ENCODE results near the gene ERMARD. TPM values are rescaled to one million over a fixed set of nuclear protein-coding genes. Genes with fewer than 3 reads are reported as not detected.

The ERMARD gene
- total RNA-seq, 3 donors from 2014 or later: 19.2 to 26.0 (median 22.4) TPM

DNA sequence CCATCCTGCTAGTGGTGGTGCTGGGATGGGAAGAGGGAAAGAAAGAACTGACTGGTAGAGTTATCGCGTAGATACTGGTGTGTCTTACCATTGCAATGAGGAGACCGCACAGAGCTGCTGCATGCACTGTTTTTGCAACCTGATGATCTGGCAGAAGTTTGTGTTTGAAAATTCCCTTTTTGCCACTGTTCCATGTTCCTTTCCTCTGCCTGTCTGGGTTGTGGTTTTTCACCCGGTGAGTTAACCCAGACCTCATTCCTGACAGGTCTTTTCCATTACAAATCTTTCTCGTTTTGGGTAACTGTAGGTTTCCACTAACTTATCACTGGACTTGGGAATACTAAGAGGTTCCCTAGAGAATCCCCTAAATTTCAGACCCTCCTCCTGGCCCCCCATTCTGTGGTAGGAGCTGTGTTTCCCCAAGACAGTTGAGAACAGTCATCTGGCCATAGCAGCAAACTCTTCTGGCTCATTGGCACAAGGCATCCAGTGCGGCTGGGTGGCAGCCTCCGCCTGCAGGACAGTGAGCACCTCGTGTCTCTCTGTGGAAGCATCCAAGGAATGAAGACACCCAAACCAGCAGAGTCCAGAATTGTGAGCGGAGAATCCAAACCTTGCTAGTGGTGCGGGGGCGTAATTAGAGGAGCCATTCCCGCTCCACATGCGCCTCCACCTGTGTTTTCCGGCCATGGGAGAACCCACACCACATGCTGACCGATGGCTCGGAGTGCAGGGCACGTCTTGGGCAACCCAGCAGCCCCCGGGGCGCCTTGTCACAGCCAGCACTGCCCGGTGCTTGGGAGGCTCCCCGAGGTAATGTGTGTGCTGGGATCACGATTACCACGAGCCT is 32.8 kb downstream of the ERMARD start:
- Mint-ChIP-seq H3K4me1 (ENCODE audit: low read depth) (peaks cover 2% of the 10 kb centered on the region), H3K4me3 (no peak overlapping the region), H3K36me3 (ENCODE audit: insufficient read depth) (peaks cover 13% of the 10 kb centered on the region), H3K9me3 (no peaks in the 10 kb centered on the region), H3K27me3 (ENCODE audit: low read depth) (no peaks in the 10 kb centered on the region)
- ATAC-seq (no peak), DNase-seq (no peak)

DNA sequence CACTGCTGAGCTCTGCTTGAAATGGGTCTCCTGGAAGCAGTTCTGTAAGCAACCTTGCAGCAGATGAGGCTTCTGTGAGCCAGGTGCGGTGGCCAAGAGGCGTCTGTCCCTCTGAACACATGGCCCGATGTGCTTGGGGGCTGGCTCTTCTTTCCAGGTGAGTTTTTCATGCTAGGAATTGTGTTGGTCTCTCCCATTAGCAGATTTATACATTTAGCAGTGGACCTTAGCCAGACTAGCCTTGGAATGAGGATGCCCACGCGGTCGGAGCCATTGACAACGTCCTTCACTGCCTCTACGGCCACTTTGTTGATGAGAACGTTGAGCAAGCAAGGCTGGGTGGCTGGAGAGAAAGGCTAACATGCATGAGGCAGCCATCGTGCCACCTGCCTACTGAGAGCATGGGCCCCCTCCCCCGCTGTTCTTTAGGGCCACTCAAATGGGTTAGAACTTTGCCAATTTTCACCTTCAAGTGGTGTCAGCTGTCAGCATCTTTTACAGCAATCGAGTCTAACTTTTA is 33.5 kb downstream of the ERMARD start:
- Mint-ChIP-seq H3K4me3 (no peak overlapping the region), H3K4me1 (ENCODE audit: low read depth) (peaks cover 5% of the 10 kb centered on the region), H3K27me3 (ENCODE audit: low read depth) (no peaks in the 10 kb centered on the region), H3K36me3 (ENCODE audit: insufficient read depth) (peaks cover 13% of the 10 kb centered on the region), H3K9me3 (no peaks in the 10 kb centered on the region)
- ATAC-seq (no peak), DNase-seq (no peak)

DNA sequence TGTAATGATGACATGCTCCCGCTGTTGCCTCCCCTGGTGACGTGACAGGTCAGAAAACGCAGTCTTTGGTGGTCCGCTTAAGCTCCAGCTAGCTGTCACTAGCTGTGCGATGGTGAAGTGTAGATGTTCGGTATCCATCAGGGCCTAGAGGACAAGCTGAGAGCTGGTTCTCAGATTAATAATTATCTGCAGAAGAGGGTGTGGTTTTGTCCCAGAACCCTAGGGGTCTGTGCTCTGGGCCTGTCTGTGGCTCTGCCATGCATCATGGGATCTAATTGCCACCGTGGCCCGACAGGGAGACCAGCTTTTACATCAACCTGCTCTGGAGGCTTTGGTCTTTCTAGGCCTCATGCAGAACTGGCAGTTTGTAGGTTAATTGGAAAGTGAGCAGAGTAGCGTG is 34.1 kb downstream of the ERMARD start:
- Mint-ChIP-seq H3K9me3 (no peaks in the 10 kb centered on the region), H3K4me3 (no peak overlapping the region), H3K4me1 (ENCODE audit: low read depth) (peaks cover 9% of the 10 kb centered on the region), H3K27me3 (ENCODE audit: low read depth) (no peaks in the 10 kb centered on the region), H3K36me3 (ENCODE audit: insufficient read depth) (peaks cover 13% of the 10 kb centered on the region)
- ATAC-seq (no peak), DNase-seq (no peak)

DNA sequence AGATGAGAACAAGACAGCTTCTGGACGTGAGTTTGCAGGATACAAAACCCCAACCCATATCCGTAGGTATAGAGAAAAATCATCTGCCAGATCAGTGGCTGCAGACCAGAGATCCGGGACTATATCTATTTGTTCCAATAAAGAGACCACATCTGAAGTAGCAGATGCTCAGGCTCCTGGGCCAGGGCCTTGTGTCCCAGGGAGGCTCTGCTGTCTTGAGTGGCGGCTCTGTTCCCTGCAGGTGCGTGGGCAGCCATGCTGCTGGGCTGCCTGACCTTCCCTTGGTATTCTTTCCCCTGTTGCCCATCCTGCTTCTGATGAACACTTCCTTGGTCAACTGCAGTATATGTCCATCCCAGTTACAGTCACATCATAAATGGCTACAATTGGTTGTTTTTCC is 34.9 kb downstream of the ERMARD start:
- ATAC-seq (no peak), DNase-seq (no peak)

DNA sequence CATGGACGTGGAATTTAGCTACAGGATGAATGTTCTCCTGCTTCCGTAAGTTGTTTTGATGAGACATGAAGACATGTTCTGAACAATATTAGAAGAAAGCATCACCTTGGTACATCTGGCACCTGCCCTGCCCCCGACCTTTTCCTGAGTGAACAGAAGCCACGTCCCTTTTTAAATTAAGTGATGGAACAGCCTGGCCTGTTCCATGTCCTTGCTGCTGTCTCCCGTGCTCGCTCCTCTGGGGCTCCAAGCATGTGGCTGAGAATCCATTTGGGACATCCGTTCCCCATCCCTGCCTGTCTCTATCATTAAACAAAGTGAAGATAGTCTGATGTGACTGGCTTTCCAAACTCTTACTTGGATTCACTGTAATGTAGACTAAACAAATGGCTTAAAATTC is 36.4 kb downstream of the ERMARD start:
- Mint-ChIP-seq H3K9me3 (no peaks in the 10 kb centered on the region), H3K4me1 (ENCODE audit: low read depth) (peaks cover 15% of the 10 kb centered on the region), H3K36me3 (ENCODE audit: insufficient read depth) (peaks cover 9% of the 10 kb centered on the region), H3K4me3 (no peak overlapping the region), H3K27me3 (ENCODE audit: low read depth) (peaks cover 18% of the 10 kb centered on the region)
- ATAC-seq: no peak
- no peak for DNase-seq

More for the DNA sequence above, 34.9 kb downstream of the ERMARD start:
- H3K27me3 Mint-ChIP-seq (ENCODE audit: low read depth): peaks cover 6% of the 10 kb centered on the region
- peaks cover 11% of the 10 kb centered on the region for H3K36me3 Mint-ChIP-seq (ENCODE audit: insufficient read depth)
- H3K4me1 Mint-ChIP-seq (ENCODE audit: low read depth): peaks cover 14% of the 10 kb centered on the region
- no peak overlapping the region for H3K4me3 Mint-ChIP-seq
- H3K9me3 Mint-ChIP-seq: no peaks in the 10 kb centered on the region

DNA sequence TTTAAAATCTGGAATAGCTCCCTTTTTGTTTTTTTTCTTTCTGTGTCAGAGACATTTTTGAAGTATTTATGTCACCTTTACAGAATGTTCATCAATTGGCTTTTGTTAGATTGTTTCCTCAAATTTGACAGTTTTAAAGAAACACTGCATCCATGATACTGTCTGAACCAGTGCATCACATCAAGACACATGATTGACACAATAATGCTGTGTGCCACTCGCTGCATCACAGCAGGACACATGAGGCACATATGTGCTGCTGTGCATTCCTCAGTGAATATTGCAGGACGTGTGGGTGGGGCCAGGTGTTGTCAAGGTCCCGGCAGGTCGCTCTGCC is 37.4 kb downstream of the ERMARD start:
- peaks cover 15% of the 10 kb centered on the region for H3K4me1 Mint-ChIP-seq (ENCODE audit: low read depth)
- no peaks in the 10 kb centered on the region for H3K9me3 Mint-ChIP-seq
- no peak for ATAC-seq
- H3K4me3 Mint-ChIP-seq: no peak overlapping the region
- H3K36me3 Mint-ChIP-seq (ENCODE audit: insufficient read depth): peaks cover 4% of the 10 kb centered on the region
- H3K27me3 Mint-ChIP-seq (ENCODE audit: low read depth): peaks cover 27% of the 10 kb centered on the region
- DNase-seq: no peak

DNA sequence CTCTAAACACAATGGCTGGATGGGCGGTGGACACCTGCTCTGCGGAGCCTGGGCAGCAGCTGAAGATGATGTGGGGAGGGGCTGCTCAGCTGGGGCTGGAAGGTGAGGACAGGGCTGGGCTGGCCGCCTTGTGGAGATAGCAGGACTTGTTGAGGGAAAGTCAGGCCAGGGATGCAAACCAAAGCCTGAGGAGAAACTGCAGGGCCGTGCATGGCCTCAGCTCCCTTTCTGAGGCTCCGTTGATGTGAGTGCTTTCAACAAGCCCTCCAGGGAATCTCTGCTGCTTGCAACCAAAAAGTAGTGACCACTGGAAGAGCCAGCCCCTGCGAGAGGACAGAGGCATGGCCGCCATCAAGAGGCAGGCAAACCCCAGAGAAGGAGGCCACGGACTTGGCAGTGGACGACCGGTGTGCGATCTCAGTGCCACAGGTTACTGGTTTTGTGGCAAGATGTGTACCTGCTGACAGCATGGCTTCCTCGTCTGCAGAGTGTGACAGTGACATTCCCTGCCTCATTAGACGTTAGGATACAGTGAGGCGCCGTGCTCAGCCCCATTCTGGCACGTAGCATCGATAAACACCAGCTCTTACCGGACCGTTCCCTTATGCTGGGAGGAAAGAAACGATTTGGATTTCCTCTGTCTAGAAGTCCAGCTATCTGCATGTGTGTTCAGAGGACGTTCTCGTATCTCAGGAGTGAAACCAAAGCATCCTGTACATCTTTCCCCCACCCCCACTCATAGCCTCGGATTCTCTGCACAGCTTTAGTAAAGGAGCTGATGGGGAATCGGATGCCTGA is 37.9 kb downstream of the ERMARD start:
- ATAC-seq: no peak
- no peaks in the 10 kb centered on the region for H3K9me3 Mint-ChIP-seq

DNA sequence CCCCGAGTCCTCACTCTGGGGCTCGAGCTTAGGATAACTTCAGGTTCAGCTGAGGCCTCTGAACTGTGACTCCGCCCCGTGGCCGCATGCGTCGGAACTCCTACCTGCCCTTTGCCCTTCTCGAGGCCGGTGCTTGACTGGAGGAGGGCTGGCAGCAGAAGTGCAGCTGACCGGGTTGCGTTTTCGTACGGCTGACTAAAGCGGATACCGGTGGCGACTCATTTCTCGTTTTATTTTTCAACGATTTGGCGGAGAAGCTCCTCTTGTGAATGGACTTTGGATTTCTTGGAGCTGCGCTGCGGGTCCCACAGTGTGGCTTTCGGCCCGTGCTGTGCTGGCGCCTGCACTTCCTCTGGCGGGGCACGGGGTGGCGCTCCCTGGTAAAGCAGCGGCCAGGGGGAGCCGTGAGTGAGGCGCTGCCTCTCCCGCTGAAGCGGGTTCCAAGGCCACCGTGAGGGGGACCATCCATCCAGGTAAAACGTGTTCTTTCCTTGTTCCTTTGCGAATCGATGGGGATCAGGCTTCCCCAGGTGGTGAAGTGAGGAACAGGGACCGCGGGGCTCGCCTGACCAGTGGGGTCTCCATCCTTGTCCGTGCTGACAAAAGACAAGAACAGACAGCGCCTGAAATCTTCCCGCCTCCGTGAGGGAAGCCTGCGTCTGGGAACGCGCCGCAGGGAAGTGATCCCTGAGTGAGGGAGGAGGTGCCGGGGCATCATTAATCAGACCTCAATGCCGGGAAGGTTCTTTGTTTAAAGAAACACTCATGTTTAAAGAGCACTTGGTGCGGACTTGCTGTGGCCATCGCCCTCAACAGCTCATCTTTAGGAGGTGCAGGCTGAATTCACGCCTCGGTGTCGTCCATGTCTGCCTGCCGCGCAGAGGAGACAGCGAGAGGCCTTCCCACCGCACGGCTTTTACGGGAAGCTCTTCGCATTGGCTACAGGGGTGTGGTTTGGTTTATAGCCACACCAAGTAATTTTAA is 38.8 kb downstream of the ERMARD start:
- peaks cover 15% of the 10 kb centered on the region for H3K4me1 Mint-ChIP-seq (ENCODE audit: low read depth)
- ATAC-seq (peak; percentile 97 to 98), DNase-seq (peak; percentile 64)
- H3K36me3 Mint-ChIP-seq (ENCODE audit: insufficient read depth): no peaks in the 10 kb centered on the region
- peak overlapping the region; percentile 82 for H3K4me3 Mint-ChIP-seq
- no peaks in the 10 kb centered on the region for H3K9me3 Mint-ChIP-seq
- H3K27me3 Mint-ChIP-seq (ENCODE audit: low read depth): peaks cover 30% of the 10 kb centered on the region

More for the DNA sequence above, 37.9 kb downstream of the ERMARD start:
- no peak for DNase-seq
- no peaks in the 10 kb centered on the region for H3K36me3 Mint-ChIP-seq (ENCODE audit: insufficient read depth)
- peaks cover 30% of the 10 kb centered on the region for H3K27me3 Mint-ChIP-seq (ENCODE audit: low read depth)
- peaks cover 15% of the 10 kb centered on the region for H3K4me1 Mint-ChIP-seq (ENCODE audit: low read depth)
- H3K4me3 Mint-ChIP-seq: peak overlapping the region; percentile 82

DNA sequence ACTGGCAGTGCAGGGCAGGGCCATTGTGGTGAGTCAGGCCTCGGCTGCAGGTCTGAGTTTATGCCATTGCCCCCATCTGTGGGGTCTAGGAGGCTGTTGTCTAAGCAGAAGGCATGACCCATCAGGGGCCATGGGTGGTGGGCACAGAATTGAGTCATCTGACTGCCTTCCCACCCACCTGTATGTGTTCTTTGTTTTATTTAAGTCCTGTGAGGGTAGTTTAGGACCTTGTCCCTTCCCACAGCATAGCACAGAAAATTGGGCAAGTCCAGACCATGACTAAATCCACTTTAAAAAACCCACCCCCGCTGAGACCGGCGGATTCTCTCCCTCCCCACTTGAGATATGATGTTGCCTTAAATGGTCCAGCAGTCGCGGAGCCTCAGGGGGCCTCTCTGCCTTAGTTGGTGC is 40.3 kb downstream of the ERMARD start:
- H3K27me3 Mint-ChIP-seq (ENCODE audit: low read depth): peaks cover 30% of the 10 kb centered on the region
- DNase-seq (no peak), ATAC-seq (no peak)
- H3K4me3 Mint-ChIP-seq: no peak overlapping the region
- no peaks in the 10 kb centered on the region for H3K9me3 Mint-ChIP-seq
- no peaks in the 10 kb centered on the region for H3K36me3 Mint-ChIP-seq (ENCODE audit: insufficient read depth)
- H3K4me1 Mint-ChIP-seq (ENCODE audit: low read depth): peaks cover 15% of the 10 kb centered on the region

DNA sequence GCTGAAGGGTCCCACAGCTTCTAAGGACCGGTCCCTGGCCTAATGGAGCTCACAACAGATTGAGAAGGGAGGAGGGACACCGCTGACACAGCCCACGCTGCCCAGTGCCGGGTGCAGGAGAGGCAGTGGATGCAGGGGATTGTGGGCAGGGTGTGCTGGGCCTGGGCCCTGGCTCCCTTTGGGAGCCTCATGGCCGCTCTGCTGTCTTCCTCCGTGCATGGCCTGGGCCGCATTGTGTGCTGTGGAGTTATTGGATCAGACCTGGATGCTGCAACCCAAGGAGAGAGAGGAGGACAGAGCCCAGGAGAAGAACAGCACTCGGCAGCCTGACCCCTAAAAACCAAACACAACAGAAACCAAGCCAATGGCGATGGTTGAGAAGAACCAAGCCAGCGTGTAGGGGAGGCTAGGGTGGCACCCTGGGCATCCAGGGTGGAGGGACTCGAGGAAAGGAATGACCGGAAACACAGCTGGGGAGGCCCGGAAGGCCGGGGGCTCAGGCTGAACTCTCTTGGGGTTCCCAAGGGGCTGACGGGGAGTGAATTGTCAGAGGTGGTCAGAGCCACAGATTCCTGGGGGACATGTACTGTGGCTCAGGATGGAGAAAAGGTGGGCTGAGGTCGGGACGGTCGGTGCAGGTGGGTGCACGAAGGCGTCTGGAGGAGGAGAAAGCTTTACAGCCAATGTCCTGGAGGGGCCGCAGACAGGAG is 41.0 kb downstream of the ERMARD start:
- DNase-seq (no peak), ATAC-seq (no peak)
- H3K36me3 Mint-ChIP-seq (ENCODE audit: insufficient read depth): no peaks in the 10 kb centered on the region
- H3K27me3 Mint-ChIP-seq (ENCODE audit: low read depth): peaks cover 30% of the 10 kb centered on the region
- peaks cover 15% of the 10 kb centered on the region for H3K4me1 Mint-ChIP-seq (ENCODE audit: low read depth)
- H3K9me3 Mint-ChIP-seq: no peaks in the 10 kb centered on the region
- no peak overlapping the region for H3K4me3 Mint-ChIP-seq

DNA sequence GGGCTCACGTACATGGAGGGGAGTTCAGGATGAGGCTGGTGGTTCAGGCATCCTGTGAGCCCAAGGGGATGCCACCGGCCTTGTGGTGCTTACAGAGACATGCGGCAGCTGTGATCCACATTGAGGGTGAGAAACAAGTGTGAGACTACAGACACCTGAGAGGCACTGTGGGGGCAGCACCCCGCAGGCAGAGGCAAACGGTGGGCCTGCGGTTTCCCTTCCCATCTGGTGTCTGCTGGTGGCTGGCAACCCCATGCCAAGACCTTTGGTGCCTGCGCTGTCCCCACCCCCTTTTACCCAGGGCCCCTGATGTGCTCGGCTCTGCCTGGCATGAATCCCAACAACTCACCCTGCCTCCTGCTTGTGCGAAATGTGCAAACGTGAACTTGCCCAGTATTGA is 42.0 kb downstream of the ERMARD start:
- ATAC-seq: no peak
- Mint-ChIP-seq H3K27me3 (ENCODE audit: low read depth) (peaks cover 34% of the 10 kb centered on the region), H3K36me3 (ENCODE audit: insufficient read depth) (no peaks in the 10 kb centered on the region), H3K4me3 (no peak overlapping the region), H3K9me3 (no peaks in the 10 kb centered on the region), H3K4me1 (ENCODE audit: low read depth) (peaks cover 15% of the 10 kb centered on the region)
- no peak for DNase-seq

DNA sequence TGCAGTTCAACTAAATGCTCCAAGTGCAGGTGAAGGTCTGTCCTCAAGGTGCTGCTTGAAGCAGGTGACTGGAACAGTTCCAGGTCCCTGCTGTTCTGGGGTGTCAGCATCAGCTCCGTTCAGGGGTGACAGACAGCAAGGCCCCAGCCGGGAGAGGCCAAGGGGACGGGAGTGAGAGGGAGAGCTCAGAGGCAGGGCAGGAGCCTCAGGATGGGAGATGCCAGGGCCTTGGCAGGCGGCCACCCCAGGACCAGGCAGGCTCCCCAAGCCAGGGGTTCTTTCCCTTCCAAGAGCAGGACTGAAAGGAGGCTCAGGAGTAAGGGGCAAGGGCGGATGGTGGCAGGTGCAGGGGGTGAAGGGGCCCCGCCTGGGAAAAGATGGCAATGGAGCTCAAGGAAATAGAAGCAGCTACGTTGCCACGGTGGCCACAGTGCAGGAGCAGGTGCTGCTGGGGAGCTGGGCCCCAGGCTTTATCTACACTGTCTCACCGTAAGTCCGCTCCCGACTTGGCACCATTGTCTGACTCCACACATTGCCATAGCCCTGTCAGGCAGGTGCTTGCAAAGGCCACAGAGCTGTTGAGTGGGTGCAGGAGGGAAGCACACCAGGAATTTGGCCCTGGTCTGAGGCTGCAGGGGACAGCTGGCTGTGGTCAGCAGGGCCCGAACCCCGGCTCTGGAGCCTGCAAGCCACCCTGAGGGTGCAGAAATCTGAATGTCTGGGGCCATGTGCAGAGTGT is 43.1 kb downstream of the ERMARD start:
- Mint-ChIP-seq H3K4me1 (ENCODE audit: low read depth) (peaks cover 13% of the 10 kb centered on the region), H3K27me3 (ENCODE audit: low read depth) (peaks cover 40% of the 10 kb centered on the region), H3K9me3 (no peaks in the 10 kb centered on the region), H3K4me3 (no peak overlapping the region), H3K36me3 (ENCODE audit: insufficient read depth) (no peaks in the 10 kb centered on the region)
- DNase-seq: no peak
- ATAC-seq: no peak

DNA sequence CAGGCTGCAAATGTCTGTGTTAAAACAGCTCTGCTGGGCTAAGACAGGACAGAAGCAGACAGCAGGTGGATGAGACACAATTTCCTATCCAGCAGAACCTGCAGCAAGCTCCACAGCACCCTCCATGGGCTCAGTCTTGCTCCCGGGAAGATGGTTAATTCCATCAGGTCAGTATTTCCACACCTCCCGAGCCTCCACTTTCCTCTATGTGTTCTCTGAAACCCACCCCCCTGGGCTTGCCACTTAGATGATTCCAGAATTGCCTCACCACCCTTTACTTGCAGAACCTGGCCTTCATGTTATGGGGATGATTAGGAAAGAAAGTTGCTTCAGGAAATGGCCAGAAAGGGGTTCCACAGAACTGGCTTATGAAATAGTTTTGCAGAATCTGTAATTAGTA is 43.8 kb downstream of the ERMARD start:
- peaks cover 10% of the 10 kb centered on the region for H3K4me1 Mint-ChIP-seq (ENCODE audit: low read depth)
- no peak overlapping the region for H3K4me3 Mint-ChIP-seq
- H3K9me3 Mint-ChIP-seq: no peaks in the 10 kb centered on the region
- DNase-seq: no peak
- H3K36me3 Mint-ChIP-seq (ENCODE audit: insufficient read depth): no peaks in the 10 kb centered on the region
- no peak for ATAC-seq
- H3K27me3 Mint-ChIP-seq (ENCODE audit: low read depth): peaks cover 40% of the 10 kb centered on the region
